Fibroblast of gingiva (primary cell): ENCODE results near the gene ZNF277.
"Not testable (repeated sequence)": the region's sequence is repeated elsewhere in the genome, so short reads cannot be mapped to it uniquely, and the experiment has no call there.

Source experiments
- DNase-seq: peaks from one replicate; pipeline ENCODE4 v3.0.0-alpha.2; 2011; ENCODE audit warnings: low read depth

ZNF277 gene

DNA sequence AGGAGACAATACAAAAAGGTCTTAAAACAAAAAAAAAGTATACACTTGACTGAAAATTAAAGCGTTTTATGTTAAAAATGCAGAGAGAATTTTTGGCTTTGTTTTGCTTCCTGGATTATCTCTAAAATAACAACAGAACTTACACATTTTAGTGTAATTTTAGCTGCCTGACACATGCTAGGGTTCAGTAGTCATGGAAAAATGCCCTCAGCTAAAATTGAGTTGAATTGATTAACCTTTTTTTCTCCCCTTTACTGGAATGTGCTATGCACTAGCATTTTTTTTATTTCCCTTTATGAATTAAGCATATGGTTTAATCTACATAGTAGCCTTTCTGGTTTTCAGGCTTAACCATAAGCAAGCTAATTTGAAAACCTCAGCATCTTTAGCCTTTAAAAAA lies 89.9 kb downstream of the ZNF277 start:
- DNase-seq: peak; percentile 26

DNA sequence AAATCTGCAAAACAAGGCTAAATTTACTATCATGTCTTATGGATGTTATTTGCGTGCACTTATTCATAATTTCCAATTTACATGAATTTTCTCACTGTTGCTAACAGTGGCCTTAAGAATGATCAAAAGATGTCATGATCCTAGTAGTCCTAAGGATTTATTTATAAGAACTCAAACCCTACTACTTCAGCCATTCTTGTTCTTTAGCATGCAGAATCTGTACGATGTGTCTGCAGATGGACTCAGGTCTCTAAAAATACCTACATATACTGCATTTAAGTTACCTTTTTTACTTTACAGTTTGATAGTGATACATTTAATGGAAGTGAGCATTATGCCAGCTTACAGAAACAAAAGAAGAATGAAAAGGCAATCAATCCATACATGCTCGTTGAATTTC lies 91.2 kb downstream of the ZNF277 start:
- no peak for DNase-seq

DNA sequence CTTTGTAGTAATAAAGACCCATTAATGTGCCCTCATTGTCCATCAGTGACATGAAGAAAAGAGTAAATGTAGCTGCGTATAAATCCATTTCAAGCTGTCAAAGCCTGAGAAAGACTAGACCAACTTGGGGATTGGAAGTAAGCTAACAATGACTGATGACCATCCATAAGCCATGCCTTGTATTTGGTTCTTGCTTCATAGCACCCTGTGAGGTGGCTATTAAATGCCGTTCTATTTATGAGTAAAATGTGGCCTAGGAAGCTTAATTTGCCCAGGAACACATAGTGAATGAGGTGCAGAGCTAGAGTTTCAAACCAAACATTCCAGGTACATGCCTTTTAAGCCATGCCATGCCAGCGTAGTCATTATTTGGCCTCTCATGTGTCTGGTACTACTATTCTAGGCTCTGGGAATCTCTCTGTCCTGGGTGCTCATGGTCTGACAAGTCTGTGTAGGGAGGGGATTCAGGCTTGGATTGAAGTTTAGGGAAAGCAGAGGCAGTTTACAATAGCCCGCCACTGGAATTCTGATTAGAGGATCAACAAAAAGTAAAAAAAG lies 92.1 kb downstream of the ZNF277 start:
- DNase-seq: no peak

DNA sequence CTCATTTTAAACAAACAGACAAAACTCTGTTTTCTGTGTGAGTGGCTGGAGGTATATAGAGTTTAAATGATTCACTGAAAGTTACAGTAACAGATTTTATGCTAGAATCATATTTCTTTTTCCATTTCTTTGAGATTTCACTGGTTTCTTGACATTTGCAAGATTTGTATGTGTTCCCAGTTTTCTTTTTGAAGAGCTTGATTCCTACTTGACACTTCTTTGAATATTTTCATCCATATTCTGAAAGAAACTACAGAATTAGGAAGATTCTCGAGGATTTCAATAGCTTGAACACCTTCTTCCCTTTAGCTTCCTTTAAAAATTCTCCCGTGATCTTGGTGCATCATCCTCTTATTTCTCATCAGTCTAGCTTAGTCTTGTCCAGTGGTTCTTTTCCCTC lies 93.6 kb downstream of the ZNF277 start:
- no peak for DNase-seq

DNA sequence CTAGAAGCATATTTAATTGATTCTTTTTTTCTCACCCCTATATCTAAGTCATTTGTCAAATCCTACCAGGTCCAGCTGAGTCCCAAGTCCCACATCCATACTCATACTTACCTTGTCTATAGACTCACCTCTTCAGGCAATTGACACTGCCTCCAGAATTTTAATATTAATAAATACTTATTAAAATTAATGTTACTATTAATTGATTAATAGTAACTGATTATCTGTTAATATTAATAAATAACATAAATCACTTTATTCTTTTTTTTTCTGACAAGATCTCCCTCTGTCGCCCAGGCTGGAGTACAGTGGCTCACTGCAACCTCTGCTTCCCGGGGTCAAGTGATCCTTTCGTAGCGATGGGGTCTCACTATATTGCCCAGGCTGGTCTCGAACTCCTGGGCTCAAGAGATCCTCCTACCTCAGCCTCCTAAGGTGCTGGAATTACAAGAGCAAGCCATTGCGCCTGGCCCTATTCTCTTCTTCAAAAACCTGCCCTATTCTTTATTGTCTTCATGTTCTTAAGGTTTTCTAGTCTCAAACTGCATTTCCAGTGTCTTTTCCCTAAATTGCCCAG lies 94.4 kb downstream of the ZNF277 start:
- DNase-seq: no peak

DNA sequence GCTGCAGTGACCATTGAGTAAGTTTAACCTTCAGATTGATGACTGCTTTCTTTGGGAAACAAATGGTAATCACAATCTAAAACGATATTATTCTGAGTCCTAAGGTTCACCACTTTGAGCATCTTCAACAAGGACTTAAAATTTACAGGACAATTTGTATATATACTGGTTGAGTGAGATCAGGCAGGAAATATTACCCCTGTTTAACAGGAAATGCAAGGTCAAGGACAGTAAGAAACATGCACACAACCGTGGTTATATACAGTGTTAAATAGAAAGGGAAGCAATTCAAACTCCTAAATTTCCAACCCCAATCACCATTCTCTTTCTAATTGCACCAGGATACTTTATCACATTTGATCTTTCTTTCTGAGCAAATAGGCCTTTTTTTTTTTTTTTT lies 96.1 kb downstream of the ZNF277 start:
- no peak for DNase-seq

DNA sequence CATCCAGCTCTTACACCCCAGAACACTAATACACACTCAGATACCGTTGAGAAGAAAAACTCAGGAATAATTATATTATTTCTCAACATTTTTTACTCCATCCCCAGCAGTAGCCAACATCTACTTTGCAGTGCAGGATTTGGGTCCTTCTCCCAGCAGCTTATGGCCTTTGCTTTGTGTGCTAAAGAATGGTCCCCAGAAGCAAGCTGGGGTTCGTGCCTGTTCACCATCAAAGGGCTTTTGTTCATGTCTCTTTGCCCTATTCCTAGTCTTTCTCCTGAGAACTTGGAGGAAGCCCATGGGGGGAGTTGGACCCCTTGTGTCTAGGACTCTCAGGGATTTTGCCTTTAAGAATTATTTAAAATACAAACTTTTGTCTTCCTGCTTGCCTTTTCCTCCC lies 100.4 kb downstream of the ZNF277 start:
- no peak for DNase-seq

DNA sequence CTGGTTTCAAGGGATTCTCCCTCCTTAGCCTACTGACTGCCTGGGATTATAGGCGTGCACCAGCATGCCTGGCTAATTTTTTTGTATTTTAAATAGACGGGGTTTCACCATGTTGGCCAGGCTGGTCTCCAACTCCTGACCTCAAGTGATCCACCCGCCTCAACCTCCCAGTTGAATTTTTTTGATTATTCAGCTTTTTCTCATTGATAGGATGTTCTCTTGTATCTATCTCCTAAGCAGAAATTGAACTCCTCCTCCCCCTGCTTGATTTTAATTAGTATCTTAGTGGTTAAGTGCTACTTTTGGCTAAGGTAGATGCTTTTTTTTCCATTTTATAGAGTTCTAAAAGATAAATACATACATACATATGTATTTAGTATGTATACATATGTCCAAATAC lies 101.0 kb downstream of the ZNF277 start:
- DNase-seq: no peak

DNA sequence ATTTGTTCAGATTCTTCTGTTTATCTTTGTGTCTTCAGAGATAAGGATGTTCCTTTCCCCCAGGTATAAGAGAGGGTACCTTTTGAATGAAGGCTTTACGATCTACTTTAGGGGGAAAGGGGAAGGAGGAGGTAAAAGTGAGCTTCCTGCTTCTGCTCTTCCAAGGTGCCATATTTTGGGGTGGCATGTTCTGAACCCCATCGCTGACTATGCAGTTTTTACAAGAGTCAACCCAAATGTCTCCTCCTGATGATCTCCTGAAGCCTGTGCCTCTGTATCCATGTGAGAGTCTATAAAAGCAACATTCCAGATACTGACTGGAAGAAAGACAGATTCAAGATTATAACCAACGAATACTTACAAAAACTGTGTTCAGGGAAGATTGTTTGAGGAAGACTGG lies 102.5 kb downstream of the ZNF277 start:
- DNase-seq: no peak

DNA sequence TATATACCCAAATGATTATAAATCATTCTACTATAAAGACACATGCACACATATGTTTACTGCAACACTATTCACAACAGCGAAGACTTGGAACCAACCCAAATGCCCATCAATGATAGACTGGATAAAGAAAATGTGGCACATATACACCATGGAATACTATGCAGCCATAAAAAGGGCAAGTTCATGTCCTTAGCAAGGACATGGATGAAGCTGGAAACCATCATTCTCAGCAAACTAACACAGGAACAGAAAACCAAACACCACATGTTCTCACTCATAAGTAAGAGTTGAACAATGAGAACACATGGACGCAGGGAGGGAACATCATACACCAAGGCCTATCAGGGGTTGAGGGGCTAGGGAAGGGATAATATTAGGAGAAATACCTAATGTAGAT lies 110.3 kb downstream of the ZNF277 start:
- not testable (repeated sequence) for DNase-seq

DNA sequence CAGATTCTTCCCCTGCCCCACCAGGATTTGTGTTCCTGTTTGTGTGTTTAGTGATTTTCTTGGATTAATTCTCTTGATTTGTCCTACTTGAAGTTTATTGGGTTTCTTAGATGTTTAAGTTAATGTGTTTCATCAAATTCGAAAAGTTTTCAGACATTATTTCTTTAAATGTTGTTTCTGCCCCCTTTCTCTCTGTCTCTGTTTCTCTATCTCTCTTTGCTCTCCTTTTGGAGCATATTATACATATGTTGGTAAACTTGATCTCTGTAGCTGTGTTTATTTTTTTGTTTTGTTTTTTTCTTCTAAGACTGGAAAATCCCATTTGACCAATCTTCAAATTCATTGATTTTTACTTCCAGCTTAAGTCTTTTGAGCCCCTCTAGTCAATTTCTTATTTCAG lies 115.6 kb downstream of the ZNF277 start:
- DNase-seq: no peak

DNA sequence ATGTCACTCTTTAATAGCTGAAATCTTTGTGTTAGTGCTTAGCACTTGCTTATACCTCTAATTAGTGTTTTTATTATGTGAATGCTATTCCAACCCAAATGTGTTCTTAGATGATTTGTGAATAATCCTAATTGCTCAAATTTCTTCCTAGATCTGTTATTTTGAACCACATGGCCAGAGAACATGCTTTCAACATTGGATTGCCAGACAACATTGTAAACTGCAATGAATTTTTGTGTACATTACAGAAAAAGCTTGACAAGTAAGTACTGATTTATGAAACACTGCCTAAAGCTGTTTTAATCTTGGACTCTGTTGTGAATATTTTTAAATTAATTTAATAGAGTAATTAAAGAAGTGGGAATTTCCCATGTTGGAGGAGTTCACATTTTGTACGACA lies 121.1 kb downstream of the ZNF277 start:
- DNase-seq: no peak

DNA sequence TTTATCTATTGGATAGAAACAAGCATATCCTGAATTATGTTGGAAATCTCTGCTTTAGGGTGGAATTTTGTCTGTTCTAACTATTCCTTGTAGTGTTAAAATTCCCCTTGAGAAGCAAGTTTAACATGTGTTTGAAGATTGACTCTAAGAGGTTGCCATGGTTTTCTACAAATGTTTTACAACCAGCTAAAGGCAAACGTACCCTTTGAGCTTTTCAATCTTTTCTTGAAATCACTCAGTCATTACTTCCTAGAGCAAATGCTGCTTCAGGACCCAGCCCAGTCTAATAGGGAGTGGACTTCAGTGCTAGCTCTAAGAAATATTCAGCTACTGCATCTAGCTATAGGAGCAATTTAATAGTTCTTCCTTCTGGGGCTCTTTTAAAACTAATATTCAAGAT lies 125.0 kb downstream of the ZNF277 start:
- no peak for DNase-seq

DNA sequence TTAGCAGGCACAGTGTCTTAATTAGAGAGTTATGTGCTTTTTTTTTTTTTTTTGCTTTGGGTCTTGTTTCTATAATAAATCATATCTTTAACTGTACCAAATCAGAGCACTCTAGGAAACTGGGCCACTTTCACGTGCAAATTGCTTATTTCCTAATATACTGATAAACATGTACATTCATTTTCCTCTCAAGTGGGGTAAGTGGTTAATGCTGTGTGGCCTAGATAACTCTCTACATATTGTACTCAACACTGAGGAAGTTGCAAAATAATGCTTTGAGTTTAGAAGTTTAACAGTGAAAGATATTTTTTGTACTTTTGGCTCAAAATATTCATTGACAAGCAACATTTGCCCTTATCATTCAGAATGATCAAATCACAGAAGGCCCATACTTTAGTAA lies 127.9 kb downstream of the ZNF277 start:
- no peak for DNase-seq

DNA sequence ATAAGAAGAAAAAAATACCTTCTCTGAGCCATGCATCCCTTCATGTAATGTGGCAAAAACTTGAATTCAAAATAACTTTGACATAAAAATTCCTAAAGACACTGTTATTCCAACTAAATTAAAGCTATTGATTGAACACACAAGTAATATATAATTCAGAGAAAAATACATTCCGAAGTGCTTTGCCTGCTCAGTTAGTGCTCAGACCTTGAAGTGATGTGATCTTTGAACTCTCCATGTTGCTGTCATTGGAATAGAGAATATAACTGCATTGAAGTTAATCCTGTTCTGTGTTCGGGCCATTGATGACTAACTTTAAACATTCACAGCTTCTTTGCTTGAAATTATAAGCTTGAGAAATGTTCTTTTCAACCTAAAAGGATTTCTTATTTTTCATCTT lies 129.8 kb downstream of the ZNF277 start:
- DNase-seq: no peak

DNA sequence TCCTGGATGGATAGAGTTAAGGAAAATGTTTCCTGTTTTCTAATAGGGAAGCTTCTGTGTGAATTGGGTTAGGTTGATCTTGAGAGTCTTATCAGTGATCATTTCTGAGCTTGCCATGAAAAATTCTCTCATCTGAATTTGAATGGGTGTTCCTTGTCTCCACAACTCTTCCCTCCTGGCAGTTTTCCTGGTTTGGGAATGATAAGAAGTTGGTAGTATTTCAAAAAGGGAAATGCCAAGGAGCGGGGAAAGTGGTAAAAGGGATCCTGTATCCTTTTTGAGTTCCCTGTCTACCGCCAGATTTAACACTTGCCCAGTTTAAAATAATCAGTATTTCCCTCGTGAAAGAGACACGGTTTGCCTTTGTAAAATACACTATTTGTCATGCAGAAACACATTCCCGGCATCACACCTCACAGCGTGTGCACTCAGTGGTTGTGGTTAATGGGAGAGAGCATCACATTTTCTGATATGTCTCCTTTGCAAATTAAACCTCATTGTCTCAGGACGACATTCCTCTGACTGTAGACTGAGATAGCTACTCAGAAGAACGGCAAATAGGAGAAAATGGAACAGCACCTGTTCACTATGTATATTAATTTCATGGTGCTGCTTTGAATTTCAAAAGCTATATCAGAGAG lies 130.6 kb downstream of the ZNF277 start:
- DNase-seq: no peak

DNA sequence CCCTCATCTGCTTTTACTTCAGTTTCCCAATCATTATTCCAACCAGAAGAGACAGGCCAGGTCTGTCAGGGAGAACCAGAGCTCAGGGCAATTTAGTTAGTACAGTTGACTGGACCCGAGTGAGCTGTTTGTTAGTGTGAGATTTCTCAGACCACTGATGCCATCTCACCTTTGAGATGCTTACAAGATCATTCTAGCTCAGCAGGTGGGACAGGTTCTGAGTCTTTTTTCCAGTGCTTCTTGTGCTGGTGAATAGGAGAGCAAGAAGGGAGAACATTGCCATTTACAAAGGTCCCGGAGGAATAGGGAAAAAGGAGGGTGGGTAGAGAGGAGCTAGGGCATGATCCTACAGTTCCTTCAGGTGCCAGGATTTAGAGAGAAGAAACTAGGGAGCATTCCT lies 131.4 kb downstream of the ZNF277 start:
- no peak for DNase-seq

DNA sequence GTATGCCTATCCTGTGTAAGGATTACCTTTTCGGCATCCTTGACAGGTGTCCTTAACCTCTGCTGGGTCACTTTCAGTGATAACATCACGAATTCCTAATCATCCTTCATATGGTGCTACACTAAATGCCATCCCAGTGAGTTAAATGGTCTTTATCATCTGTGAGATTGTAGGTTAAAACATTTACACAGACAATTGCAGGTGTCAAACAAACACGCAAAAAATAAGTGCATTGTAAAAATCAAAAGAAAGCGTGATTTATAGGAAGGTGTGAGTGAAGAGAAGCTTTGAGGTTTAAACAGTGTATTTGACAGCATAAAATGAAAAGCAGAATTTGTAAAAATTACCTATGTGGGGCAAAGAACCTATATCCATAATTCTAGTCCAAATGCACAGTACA lies 132.3 kb downstream of the ZNF277 start:
- DNase-seq: no peak

DNA sequence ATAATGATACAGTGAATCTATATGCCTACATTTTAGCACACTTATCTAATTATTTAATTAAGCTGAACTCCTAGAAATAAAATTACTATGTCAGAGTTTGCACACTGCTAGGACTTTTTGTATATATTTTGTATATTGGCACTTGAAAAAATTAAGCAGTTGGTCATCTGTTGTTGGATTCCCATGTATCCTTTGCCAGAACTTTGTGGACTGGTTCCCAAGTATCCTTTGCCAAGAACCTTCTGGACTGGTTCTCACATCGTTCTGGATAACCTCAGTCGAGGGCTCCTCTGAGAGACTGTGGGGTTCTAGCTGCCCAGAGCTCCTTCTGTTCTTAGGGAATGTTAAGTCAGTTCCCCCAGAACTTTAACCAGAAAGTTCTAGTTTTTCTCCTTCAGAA lies 135.0 kb downstream of the ZNF277 start:
- no peak for DNase-seq

DNA sequence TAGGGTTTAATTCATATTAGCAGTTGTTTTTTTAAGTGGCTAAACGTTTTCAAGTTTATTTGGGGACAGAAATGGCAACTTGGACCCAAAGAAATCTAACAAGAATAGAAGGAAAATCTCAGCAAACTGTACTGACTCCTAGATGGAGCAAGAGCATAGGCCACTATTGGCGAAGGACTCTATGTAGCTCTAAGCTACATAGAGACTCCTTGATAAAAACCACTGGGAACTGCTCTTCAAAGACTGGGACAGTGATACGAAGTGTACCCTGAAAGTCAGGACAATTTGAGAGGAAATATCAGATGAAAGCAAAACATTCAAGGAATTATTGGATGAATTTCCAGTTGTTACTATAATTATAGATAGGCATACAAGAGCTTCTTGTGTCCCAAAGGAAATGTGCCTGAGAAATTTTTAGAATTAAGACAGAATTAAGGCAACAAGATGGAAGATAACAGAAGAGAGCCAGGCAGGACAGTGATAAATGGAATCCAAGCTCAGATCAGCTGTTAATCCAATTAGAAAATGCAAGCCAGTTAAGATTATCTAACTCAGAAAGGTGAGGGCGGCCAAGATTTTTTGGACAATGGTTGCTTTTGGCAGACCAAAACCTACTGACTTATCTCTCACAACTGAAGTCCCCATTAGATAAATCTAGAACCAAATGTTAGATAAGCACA lies 140.0 kb downstream of the ZNF277 start:
- DNase-seq: no peak

DNA sequence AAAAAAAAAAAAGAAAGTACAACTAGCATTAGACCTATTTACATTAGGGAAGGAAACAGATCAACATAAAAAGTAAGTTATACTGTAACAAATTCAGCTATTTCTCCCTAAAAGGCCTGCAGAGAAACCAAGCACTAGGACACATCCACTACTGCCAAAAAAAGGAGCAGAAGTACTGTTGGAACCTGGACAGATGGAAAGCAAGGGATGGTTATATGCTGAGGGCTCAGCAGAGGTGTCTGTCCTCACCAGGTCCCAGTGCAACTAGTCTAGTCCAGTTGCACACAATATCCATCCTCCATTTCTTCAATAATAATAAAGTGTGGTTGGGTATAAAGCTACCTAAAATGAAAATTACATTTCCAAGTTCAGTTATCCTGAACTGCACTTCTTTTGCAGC lies 140.6 kb downstream of the ZNF277 start:
- no peak for DNase-seq

DNA sequence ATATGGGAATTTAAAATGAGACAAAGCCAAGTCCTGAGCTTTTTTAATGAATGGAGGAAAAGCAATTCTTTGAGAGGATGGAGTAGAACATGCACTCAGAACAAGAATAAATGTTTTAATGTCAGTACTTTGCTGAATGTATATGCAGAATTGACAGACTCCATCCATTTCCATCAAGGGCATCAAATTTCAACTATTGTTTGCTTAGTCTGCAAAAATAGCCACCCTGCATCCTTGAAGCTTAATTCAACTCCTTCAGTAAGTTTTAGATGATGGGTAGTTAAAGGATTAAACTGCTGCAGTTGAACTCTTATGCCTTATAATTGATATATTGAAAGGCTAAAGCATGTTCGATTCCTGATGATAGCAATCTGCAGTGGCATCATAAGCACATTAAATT lies 144.1 kb downstream of the ZNF277 start:
- DNase-seq: no peak

DNA sequence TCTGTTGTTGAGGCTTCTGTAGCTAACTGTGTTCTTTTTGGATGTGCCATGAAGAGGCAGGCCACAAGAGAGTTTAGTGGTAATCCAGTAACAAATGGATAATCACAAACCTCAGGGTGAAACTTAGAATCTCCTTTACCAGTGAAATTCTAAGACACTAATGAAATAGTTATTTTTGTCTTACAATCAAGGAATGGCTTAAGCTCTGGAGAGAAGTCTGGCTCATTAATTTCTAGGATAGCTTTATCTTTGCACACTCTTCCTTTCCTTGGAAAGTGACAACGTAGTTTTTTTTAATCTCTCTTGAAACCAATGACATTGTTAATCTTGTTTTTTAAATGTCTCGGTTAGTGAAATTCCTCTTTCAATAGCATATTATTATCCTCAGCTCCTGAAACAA lies 150.1 kb downstream of the ZNF277 start:
- no peak for DNase-seq

DNA sequence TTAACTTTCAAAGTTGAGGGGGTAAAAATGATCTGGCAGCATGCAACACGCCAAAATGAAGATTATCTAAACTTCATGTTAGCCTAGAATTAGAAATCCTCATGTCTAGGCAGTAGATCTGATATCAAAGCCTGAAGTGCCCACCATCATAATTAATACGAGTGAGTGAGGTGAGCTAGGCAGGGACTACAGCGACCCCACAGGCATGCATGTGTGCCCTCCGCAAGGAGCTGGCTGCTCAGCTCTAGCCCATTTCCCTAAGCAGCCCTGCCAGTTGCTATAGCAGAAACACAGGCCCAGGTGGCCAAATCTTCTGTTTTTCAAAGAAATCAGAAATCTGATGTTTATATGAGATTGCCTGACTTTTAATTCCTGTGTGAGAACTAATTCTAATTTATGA lies 150.6 kb downstream of the ZNF277 start:
- DNase-seq: no peak
